Fibroblast of villous mesenchyme (primary cell): ENCODE results near the gene TMEM131L. TPM values are rescaled to one million over a fixed set of nuclear protein-coding genes. Genes with fewer than 3 reads are reported as not detected.
A peak's percentile ranks its signal among the peaks of the same experiment; 100 is the strongest.

Experiments used
- DNase-seq: peaks from one replicate; pipeline ENCODE4 v3.0.0-alpha.2; 2010; ENCODE audit warnings: low read depth
- H3K4me3 ChIP-seq: 2 replicates; pipeline ENCODE4 v1.5.1; 2011; ENCODE audit warnings: low read depth, mild to moderate bottlenecking, low read length
- total RNA-seq: library from RNA; depleted of rRNA; stranded (reverse); fragments of >200 nt; gene quantifications from 2 replicates; pipeline ENCODE4 v1.2.3, GENCODE V29; 2012
- TF ChIP-seq, protein P1 (sequence below): IDR thresholded peaks from 2 replicates; pipeline ENCODE4 v1.5.1; 2012; ENCODE audit warnings: low read depth, mild to moderate bottlenecking, low read length; ENCODE audit not compliant: insufficient read depth

TMEM131L gene
- total RNA-seq, 1 donor: 4.7 TPM

GRCh38 chr4:153479101-153479500 is 12.9 kb downstream of the TMEM131L start:
- H3K4me3 ChIP-seq: no peak overlapping the region
- TF ChIP-seq, protein P1, sequence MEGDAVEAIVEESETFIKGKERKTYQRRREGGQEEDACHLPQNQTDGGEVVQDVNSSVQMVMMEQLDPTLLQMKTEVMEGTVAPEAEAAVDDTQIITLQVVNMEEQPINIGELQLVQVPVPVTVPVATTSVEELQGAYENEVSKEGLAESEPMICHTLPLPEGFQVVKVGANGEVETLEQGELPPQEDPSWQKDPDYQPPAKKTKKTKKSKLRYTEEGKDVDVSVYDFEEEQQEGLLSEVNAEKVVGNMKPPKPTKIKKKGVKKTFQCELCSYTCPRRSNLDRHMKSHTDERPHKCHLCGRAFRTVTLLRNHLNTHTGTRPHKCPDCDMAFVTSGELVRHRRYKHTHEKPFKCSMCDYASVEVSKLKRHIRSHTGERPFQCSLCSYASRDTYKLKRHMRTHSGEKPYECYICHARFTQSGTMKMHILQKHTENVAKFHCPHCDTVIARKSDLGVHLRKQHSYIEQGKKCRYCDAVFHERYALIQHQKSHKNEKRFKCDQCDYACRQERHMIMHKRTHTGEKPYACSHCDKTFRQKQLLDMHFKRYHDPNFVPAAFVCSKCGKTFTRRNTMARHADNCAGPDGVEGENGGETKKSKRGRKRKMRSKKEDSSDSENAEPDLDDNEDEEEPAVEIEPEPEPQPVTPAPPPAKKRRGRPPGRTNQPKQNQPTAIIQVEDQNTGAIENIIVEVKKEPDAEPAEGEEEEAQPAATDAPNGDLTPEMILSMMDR: no peak
- no peak for DNase-seq

DNA sequence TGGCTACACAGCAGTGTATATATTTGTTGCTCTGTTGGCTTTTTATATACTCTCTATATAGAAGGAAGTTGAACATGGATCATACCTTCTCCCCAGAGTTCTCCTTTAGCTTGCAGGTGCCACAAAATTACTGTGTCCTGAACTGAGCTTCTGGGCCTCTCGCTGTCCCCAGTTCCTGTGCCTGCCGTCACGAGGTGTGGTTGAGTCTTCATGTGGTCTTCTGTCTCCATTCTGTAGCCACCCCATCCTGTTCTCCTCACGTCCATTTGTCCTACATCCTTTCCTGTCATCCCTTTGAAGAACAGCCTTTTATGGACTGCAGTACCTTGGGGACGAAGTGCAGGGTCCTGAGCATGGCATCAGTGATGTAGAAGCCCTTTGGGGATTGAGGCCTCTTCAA is 14.5 kb downstream of the TMEM131L start:
- DNase-seq: no peak
- TF ChIP-seq, protein P1: no peak
- no peak overlapping the region for H3K4me3 ChIP-seq

GRCh38 chr4:153481478-153481877 is 15.3 kb downstream of the TMEM131L start:
- TF ChIP-seq, protein P1: no peak
- no peak overlapping the region for H3K4me3 ChIP-seq
- DNase-seq: no peak

GRCh38 chr4:153483432-153484418 is 17.6 kb downstream of the TMEM131L start:
- peak; percentile 59 for DNase-seq
- TF ChIP-seq, protein P1: no peak
- no peak overlapping the region for H3K4me3 ChIP-seq

DNA sequence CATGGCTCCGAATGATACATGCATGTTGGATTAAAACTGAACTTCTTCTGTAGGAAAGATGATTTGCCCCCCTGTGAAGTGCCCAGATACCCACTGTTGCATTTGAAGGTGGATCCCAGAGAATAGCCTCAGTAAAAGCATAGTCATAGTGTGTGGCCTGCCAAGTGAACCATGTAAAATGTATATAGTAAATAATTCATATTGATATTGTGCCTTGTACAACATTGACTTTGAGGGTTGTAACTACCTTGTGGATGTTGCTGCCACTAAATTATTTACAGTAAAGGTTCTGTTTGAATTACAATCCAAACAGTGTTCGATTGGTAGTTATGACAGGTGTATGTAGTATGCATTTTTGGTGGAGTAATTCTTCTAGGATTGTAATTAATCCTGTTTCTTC is 19.2 kb downstream of the TMEM131L start:
- DNase-seq: no peak
- no peak overlapping the region for H3K4me3 ChIP-seq
- TF ChIP-seq, protein P1: no peak

- DNase-seq: no peak
- no peak overlapping the region for H3K4me3 ChIP-seq
- TF ChIP-seq, protein P1: no peak
These were observed 19.7 kb downstream of the TMEM131L start for GRCh38 chr4:153485860-153486259.
